H1 (cell line): ENCODE results near the gene JDP2. TPM values are rescaled to one million over a fixed set of nuclear protein-coding genes. Genes with fewer than 3 reads are reported as not detected.

Source experiments
- BCL11A ChIP-seq, 2 experiments: IDR thresholded peaks; one replicate each; pipeline ENCODE4 v1.6.1; 2011; ENCODE audit warnings: low read depth in 2 of 2, low read length in 2 of 2, mild to moderate bottlenecking in 2 of 2
- KDM1A ChIP-seq: fragments of 200-600, 300-600 bp; sonication (generic); IDR thresholded peaks from 2 replicates; pipeline ENCODE4 v1.7.1; 2016; ENCODE audit warnings: mild to moderate bottlenecking, low read length, borderline replicate concordance
- SIN3A ChIP-seq, 2 experiments: IDR thresholded peaks in 1 of 2; conservative IDR thresholded peaks in 1 of 2; 2 replicates each; pipeline ENCODE4 v1.6.1; 2011 to 2012; ENCODE audit warnings: low read length in 2 of 2, improper control_type of control experiment in 1 of 2, low read depth in 1 of 2, mild to moderate bottlenecking in 1 of 2
- SIRT6 ChIP-seq: IDR thresholded peaks from one replicate; pipeline ENCODE4 v1.7.1; 2012; ENCODE audit warnings: low read length, inconsistent platforms
- SP1 ChIP-seq: IDR thresholded peaks from 2 replicates; pipeline ENCODE4 v1.6.1; 2011; ENCODE audit warnings: low read depth, low read length
- polyA plus RNA-seq, 7 experiments: library from polyadenylated mRNA; depleted of rRNA in 3 of 7; stranded (reverse) in 5 of 7; unstranded in 2 of 7; fragments of >200 nt in 5 of 7; fragments of 200-250 nt in 2 of 7; gene quantifications; 1 replicate in 5 of 7; 2 replicates in 1 of 7; 4 replicates in 1 of 7; pipeline versions ENCODE4 v1.2.1 to v1.2.3, GENCODE V29; 2011 to 2013; ENCODE audit warnings: missing spikeins in 2 of 7, mixed read lengths in 2 of 7
- total RNA-seq: library from RNA; stranded (reverse); fragmentation: NEBNext Ultra II Directional; extraction: Animal tissue kit (Norgen Biotek cat#: 25700); gene quantifications from 2 replicates; pipeline ENCODE4 v1.2.1, GENCODE V29; 2021

The JDP2 gene
- total and polyA plus RNA-seq, 2 of the 8 experiments (the other 6 are each of a cell fraction or from before 2014, with no cell fraction given): 8.9 to 27.2 TPM

DNA sequence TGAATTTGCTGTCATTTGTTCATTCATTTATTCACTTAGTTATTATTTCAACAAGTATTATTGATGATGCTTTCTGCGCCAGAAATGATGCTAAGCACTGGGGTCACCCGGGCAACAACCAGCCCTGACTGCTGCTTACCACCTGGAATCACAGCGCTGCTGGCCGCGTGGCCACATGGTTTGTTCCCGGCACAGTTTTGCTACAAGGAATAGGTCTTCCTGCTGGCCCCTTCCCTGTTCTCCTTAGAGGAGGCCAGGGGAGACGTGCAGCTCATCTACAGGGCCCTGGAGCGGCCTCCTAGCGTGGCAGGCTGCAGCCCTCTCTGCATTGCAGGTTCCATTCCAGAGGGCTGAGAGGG is 7.0 kb downstream of the JDP2 start (continued):
- TF ChIP-seq SP1 (no peak), KDM1A (no peak), SIN3A (conservative IDR thresholded peaks at IDR 0.05 in 1 of 2, IDR thresholded peaks at IDR 0.05 in 1 of 2; ENCODE audit: low read depth in 1 of 2, low read length in 2 of 2) (no peak), BCL11A (IDR thresholded peaks at IDR 0.05; ENCODE audit: low read depth in 2 of 2, low read length in 2 of 2) (no peak), SIRT6 (no peak)
